HG02623 (cell line): Measurements from ENCODE around the gene PPP1R14C.
"Not testable (repeated sequence)": the region's sequence is repeated elsewhere in the genome, so short reads cannot be mapped to it uniquely, and the experiment has no call there.

Experiments used
- ATAC-seq: cut with Tn5 transposase; IDR thresholded peaks from one replicate; pipeline ENCODE4 v1.9.1; 2021; ENCODE audit warnings: moderate library complexity; ENCODE audit not compliant: unreplicated experiment

The PPP1R14C gene

DNA sequence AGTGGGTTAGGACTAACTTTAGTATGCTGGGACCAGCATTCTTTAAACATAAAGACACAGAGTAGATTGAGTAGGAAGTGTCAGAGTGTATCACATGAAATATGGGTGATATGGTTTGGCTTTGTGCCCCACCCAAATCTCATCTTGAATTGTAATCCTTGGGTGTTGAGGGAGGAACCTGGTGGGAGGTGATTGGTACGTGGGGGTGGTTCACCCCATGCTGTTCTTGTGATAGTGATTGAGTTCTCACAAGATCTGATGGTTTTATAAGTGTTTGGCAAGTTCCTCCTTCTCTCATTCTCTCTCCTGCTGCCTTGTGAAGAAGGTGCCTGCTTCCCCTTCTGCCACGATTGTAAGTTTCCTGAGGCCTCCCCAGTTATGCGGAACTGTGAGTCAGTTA is 5.1 kb upstream of the PPP1R14C start:
- ATAC-seq = not testable (repeated sequence)

DNA sequence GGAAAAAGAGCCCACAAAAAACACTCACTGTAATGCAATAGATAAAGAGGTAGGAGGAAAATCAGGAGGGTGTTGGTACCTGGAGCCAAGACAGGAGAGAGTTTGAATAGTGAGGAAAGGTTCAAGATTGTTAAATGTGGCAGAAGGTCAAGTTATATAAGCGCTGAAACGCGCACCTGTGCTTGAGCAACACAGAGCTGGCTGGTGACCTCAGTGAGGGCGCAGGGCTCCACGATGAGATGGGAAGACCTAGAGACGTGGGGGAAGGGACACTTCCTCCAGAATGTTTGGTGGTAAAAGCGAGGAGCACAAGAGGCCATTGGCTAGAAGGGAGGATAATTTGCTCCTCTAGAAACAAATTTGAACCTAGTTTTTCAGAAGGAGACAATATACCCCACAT is 4.2 kb upstream of the PPP1R14C start:
- ATAC-seq = no peak

DNA sequence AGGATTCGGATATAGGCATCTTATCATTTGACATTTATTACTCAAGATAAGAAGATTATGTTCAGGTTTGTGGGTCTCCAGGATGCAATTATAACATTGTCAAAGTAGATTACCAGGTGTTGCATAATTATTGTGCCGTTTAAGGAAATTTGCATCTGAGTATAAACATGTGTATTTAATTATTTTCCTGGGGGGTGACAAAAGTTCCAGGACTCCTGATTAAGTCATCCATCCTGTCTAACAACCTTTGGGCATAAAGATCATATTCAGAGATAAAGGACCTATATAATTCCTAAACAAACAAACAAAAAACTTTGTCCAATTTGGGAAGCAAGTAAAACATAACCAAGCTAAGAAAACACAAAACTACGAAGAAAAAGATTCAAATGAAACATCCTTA is 3.3 kb upstream of the PPP1R14C start:
- no peak for ATAC-seq

DNA sequence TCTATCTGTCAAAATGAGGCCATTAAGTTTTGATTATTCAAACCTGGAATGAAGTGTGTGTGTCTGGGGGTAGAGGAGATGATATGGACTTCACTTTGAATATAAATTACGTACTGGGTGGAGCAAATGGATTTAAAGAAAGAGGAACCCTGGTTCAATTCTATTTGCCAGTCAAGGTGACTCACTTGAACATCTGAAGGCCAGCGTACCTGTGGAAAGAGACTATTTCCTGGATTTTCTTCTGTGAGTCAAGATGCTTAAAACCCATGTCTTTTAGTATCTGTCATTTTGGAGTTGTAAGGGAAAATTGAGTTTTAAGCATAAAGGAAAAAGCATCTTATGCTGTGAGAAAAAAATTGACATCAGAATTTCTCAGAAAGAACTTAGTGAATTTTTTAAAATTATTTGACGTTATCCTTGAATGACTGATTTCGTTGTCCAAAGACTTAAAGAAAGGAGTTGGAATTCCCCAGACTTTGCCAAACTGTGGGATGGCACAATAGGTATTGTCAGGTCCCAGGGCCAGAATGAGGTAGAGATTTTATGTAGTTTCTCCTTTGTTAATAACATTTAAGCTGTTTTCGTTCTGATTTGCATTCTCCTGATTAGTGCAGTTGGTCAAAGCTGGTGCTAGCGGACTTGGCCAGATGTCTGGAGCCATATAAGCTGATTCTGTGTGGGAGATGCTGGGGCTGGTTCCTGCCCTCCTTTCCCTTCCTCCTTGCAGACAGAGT is 2.4 kb upstream of the PPP1R14C start:
- ATAC-seq = no peak

DNA sequence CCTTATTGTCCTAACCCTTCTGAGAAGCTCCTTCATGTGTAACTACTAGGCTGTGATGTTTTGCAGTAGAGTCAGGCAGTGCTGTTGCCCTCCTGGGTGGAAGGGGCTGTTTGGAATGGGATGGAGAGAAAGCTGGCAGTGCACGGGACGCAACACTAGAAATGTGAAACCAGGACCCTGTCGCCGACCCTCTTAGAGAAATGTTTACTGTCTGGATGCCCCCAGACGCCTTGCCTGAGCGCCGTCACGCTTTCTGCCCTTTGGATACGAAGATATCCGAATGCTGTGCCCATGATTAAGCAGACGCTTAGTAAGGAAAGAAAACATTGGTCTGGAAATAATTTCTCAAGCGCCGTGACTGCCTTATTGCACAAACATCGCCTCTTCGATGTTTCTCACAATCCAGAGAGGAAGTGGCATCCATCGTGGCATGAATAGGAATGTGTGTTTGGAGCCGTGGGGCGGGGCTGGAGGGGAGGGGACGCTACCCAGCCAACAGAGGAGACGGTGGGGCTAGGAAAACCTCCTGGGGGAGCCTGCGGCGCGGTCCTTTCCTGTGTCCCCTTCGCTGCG is 661 bp upstream of the PPP1R14C start:
- ATAC-seq = no peak

DNA sequence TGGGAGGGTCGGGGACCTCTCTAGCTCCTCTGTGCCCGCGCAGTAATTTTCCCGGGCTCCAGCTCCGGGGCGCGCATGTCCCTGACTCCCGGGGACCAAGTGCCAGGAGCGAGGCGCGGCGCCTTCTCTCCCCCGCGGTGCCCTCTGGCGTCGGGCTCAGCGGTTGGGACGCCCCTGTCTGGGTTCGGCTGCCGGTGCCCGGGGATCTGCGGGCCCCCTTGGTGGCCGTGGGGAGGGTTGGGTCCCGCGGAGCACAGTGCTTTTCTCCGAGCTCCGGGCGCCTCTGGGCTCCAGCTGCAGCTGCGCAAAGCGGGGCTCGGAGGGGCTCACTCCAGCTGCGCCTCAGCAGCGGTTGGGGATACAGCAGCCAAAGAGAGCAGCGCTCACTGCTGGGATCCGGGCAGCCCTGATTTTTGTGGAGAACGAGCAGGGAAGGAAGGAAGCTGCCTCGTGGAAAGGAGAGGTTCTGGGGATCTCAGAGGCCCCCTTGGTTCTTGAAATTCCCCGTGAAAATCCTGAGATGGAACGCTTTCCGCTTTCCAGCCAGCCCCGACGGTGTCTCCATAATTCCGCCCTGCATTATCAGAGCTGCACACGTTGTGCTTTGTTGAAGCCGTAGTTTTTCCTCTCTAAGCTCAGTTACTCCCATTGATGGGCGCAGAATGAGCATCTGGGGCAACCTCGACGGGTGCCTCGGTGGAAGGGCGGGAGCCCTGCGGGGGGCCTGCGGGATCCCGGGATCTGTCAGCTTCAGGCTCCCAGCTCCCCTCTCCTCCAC is 861 bp downstream of the PPP1R14C start:
- ATAC-seq = no peak

DNA sequence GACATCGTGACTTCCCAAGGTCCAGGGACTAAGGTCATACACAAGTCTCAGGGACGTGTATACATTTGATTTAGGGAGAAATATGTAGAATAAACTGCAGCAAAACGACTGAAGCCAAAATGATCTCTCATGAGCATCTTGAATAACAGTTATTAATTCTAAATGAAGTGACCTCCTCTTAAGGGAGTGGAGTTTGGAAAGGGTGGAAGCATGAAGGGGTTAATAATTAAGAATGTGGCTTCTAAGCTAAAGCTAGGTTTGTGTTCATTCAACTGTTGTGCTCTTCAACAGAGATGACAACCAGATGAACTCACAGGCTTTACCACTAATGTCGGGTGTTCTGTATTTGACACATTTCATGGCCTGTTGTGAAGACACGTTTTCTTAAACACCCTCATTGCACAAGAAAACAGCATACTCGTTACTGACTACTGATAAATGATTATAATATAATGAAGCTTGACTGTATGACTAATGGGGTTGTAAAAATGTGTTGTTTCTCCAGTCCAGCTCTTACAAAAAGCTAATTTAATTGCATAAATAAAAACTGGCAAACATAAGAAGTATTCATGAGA is 1.5 kb downstream of the PPP1R14C start:
- no peak for ATAC-seq

DNA sequence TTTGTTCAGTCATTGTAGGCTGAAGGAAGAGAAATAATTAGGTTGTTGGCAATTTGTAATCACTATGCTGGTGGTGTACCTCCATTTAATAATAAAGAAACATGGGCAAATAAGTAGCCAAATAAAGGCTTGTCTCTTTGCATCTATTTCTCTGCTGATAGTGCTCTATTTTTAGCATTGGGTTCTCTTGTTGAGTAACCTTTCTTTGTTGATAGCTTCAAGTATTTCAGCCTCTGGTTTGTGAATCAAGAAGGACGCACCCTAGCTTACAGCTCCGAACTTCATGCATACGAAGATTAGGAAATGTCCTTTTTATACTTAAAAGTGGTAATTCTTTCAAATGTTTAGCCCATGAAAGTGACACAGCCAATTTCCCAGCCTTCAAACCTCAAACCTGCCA is 2.6 kb downstream of the PPP1R14C start:
- no peak for ATAC-seq

DNA sequence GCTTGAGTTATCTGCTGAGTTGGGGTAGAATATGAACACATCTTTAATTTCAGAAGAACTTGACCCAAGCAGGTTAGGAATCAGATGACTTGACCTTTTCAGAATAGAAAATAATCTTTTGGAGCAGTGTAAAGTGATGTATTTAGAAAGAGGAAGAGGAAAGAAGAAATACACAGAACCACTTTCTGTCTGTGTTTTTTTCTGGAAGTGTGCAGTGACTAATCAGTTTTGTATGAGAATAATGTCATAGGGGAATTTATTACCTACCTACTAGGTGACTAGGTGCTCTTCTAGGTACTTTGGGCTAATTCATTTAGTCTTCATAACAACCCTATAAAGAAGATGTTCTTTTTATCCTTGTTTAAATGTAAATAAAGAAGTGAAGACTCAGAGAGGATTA is 3.0 kb downstream of the PPP1R14C start:
- no peak for ATAC-seq

DNA sequence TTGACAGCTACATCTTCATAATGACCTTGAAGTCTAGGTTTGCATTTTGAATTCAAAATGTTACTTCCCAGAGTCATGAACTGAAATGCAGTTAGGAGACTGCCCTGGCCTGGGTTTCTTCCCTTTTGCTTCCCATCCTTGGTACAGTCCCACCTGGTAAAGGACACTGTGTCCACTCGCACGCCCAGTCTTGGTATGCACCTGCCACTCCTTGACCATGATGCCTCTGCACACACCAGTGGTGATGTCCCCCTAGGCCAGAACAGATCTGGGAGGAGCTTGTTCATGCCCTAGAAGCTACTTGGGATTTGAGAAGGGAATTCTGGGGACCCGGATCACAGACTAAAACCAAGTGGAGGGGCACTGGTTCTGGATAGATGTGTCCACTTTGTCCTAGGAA is 3.6 kb downstream of the PPP1R14C start:
- ATAC-seq = no peak

DNA sequence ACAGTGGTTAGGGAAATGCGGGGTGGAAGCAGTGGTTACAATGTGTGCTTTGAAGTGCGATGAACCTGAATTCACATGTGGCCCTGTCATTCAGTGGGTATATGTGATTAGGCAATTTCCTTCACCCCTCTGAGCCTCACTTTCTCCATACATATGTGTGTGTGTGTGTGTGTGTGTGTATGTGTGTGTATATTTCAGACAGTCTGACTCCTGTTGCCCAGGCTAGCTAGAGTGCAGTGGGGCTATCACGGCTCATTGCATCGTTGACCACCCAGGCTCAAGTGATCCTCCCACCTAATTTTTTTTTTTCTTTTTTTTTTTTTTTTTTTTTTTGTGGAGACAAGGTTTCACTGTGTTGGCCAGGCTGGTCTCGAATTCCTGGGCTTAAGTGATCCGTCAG is 6.3 kb downstream of the PPP1R14C start:
- ATAC-seq = no peak

DNA sequence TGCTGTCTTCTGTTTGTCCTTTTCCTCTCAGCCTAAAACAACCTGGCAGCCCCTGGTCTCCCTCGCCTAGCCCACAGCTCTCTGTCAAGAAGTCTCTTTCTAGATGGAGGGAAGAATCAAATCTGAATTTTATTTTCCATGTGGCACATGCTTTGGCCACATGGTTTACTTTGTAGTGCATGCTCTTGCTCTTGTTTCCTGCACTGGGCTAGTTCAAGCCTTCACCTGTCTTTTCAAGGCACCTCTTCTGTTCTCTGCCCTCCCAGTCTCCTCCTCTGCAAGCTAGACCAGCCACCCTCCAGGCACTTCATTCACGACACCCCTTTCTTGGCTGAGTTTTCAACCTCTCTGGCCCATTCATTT is 7.6 kb downstream of the PPP1R14C start:
- ATAC-seq = no peak

DNA sequence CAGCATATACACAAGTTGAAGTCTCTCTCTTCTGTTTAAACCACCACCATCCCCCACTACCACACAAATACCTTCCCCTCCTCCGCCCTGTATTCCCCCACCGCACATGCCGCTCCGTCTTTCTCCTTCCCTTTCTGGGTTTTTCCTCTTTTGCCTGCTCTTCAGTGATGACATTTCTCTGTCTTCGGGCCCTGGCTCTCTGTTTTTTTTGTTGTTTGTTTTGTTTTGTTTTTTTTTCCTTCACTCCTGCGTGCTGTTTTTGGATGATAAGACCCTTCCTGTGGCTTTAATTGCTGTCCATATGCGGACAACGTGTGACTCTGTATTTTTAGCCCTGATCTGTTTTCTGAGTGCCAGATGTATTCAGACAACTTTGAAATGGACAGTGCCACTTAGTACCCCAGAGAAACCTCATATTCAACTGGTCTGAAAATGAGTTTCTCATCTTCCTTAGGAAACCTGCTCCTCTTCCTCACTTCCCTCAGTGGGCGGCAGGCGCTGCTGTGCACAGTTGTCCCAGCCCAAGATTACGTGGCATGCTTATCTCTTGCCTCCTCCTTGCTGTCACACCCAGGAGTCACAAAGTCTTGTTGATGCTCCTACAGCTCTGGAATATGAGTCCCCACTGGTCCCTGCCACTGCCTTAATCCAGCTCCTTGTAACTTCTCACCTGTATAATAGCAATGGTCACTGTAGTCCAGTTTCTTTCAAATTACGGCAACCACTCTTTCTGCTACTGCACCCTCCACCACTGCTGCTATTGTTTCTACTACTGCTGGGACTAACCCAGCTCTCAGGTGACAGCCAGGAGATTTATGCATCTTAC is 8.2 kb downstream of the PPP1R14C start:
- no peak for ATAC-seq

DNA sequence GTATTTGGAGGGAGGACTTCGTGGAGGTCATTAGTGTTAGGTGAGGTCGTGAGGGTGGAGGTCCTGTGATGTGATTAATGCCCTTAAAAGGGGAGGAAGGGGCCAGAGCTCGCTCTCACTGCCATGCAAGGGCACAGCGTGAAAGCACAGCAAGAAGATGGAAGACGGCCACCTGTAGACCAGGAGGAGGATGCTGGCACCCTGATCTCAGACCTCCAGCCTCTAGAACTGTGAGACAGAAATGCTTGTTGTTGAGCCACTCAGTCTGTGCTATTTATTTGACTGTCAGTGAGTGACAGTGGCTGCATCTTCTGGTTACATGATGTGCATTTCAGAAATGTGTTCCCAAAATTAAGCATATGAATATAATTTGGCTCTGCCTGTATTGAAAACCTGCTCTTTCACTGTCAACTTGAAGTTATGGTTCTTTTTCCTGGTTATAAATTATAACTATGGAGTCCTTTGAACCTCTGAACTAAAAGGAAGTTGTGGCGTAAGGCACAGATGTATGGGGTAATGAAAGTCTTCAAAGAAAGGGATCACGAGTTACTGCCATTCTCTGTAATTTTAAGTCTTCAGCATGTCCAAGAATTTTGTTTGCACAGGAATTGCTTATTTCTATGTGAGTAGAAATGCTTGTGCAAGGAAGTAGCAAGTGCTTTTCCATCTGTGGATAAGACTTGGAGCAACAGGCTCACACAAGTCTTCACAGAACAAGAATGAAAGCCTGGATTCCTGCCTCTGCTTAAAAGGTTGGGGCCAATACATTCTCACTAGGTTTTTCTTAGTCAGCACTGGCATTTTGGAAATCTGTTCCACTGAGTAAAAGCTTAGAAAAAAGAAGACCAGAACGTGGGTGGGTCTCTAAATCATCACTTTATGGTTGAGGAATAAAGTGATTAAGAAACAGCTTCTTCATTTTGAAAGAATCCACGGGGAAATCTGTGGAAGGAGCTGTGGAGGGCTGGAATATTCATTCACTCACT is 10.3 kb downstream of the PPP1R14C start:
- ATAC-seq = no peak

DNA sequence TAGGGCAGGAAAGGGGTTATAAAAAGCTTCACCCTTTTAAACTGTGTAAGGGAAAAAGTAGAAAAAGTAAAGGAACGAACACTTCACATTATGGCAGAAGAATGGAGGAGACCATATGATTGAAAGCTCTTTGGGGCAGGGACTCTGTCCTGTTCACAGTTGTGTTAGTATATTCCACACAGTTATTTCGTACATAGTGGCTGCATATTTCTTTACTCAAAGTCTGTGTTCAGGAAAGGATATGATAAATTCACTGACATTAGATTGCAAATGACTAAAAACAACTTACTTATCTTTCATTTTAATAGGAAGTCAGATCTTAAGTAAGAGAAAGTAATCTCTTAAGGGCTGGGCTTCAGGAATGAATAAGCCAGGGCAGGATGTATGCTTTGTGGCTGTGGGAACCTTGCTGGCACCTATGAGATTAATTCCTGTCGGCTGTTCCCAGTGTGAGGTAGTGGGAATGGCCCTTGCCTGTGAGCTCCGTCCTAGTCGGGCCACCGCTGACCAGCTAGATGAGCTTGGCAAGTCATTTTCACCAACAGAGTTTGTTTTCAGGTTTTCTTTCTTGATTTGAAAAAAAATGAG is 11.2 kb downstream of the PPP1R14C start:
- no peak for ATAC-seq

DNA sequence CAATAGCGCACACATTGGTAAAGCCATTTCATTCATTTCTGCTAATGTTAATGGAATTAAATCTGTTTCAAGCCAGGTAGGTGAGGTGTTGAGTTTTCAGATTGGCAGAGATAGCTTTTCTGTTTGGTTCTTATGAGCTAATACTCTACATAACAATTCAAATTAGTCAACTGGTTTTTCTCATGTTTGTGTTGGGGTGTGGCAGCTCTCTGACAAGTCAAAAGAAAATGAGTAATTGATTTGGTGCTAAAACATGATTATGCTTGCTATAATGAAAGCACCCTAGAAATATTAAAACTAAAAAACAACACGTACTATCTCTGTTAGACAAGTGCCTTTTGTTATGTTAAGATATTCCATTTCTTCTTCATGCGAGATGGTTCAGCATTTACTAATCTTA is 13.6 kb downstream of the PPP1R14C start:
- ATAC-seq = no peak

DNA sequence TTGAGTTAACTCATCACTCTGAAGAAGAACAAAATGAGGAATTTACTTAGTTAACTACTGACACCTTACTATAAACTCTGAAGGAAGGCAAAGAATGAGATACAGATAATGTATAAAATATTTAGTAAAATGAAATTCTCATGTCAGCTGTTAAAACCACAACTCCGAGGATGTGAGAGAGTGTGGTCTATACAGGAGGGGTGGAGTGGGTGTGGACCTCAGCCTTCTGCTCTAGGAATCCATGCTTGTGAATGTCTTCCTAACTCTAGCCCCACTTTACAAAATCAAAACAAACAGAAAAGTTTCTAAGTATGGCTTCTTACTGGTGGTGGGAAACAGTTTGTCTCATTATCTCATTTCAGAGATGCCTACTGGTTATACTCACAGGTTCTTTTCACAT is 14.2 kb downstream of the PPP1R14C start:
- ATAC-seq = no peak

DNA sequence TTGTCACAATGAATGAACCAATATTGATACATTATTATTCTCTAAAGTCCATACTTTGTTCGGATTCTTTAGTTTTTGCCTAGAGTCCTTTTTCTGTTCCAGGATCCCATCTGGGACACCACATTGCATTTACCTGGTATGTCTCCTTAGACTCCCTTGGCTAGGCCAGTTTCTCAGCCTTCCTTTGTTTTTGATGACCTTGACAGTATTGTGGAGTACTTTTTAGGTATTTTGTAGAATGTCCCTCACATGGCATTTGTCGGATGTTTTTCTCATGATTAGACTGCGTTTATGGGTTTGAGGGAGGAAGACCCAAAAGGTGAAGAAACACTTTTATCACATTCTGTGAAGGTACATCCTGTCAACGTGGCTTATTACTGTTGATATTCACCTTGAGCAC is 16.9 kb downstream of the PPP1R14C start:
- no peak for ATAC-seq

DNA sequence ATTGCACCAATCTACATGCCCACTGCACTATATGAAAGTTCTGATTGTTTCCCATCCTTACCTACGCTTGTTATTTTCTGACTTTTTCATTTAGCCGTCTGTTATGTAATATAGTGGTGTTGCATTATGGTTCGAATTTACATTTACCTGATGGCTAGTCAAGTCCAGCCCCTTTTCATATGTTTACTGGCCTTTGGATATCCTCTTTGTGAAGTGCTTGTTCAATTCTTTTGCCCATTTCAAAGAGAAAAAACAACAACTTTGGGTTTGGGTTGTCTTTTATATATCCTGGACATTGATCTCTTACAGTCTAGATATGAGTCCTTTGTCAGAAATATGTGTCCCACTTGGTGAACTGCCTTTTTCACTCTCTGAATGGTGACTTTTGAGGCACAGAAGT is 21.1 kb downstream of the PPP1R14C start:
- no peak for ATAC-seq
